GM12864 (cell line): ENCODE data around the gene DIP2C.

Experiments
- DNase-seq: peaks from one replicate; pipeline ENCODE4 v3.0.0-alpha.2; 2011; ENCODE audit warnings: low read depth
- H3K4me3 ChIP-seq: 2 replicates; pipeline ENCODE4 v1.5.1; 2011; ENCODE audit warnings: mild to moderate bottlenecking, low read depth, low read length, control low read depth
- CTCF ChIP-seq: IDR thresholded peaks from 2 replicates; pipeline ENCODE4 v1.5.1; 2011; ENCODE audit warnings: low read depth, mild to moderate bottlenecking, moderate library complexity, low read length, control low read depth, inconsistent platforms; ENCODE audit errors: missing control alignments

DIP2C gene

DNA sequence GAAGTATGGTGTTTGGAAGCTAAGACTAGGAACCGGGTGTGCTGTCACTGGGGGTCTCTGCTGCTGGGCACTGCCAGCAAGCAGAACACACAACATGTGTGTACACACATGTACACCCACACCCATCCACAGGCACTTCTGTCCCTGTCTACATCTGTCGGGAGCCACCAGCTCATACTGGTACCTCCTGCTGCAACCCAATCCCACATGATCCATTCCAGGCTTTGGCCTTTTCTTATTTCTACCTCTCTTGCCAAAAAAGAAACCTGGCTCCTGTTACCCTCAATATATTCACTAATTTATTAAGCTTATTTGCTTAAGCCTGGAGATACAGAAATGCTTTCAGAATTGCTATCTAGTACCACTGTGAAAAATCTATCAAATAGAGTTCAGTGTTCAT lies 246.0 kb downstream of the DIP2C start:
- DNase-seq: no peak
- no peak for TF ChIP-seq CTCF
- H3K4me3 ChIP-seq: no peak overlapping the region

DNA sequence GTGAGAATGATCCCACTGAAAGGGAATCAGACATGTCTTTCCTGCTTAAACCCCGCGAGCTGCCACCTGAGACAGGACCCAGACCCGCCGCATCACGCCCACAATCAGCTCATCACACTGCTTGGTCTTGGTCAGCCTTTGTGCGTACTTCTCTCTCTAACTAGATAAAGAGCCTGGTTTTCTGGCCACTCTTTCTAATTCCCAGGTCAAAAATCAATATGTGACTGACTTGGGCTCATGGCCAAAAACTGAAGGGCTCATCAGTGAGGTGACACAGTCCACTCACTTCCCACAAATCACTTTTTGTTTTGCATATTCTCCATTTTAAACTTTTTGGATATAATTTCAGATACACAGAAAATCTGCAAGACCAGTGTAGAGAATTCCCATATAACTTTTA lies 247.3 kb downstream of the DIP2C start:
- no peak overlapping the region for H3K4me3 ChIP-seq
- DNase-seq: no peak
- TF ChIP-seq CTCF: no peak

GRCh38 chr10:441659-442058 lies 247.8 kb downstream of the DIP2C start:
- no peak for DNase-seq
- no peak overlapping the region for H3K4me3 ChIP-seq

DNA sequence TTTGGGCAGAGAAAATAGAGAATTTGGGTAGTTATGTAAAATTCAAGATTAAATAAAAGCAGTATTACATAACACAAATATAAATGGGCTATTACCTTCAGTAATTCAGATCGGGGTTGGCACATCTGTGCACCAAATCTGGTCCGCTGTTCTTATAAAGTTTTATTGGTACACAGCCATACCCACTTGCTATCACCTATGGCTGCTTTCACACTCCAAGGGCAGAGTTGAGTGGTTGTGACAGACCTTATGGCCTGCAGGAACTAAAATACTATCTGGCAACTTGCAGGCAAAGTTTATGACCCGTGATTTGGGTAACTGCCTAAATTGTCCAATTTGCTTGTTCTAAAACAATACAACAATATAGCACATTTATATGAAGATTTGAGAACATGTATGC lies 249.3 kb downstream of the DIP2C start:
- no peak overlapping the region for H3K4me3 ChIP-seq

More at GRCh38 chr10:441659-442058, 247.8 kb downstream of the DIP2C start:
- TF ChIP-seq CTCF: no peak

DNA sequence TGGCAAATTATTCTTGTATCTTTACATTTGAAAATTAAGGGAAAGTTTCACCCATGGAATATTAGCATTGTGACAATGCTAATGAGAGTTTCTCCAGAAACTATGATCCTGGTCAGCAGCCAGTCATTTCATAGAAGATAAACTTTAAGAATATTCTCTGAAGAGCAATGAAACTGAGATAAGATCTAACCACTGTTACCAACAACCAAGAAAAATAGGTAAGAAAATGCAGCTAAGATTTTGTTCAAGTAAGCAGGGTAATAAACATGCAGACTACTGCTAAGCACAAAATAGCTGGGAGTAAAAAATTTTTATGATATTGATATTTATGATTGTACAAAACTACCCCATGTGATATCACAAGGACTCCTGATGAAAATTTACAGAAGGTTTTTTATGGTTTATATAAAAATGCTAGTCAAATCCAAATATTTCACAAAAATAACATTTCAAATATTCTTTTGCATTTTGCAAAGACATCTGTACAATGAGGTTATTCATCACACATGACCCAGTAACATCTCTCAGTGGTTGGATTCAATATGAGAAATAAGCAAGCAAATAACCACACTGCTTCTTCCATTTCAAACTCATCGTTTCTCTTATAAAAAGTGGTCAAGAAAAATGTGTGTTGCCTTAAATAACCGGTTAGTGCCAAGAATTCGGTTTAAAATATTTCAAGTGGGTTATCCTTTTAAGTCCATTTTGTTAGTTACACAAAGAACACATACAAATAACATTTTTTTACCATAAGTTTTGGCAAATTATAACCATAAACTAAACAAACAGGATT lies 251.6 kb downstream of the DIP2C start:
- H3K4me3 ChIP-seq: no peak overlapping the region
- DNase-seq: no peak
- TF ChIP-seq CTCF: no peak

More for the DNA sequence above, 249.3 kb downstream of the DIP2C start:
- no peak for DNase-seq
- no peak for TF ChIP-seq CTCF

DNA sequence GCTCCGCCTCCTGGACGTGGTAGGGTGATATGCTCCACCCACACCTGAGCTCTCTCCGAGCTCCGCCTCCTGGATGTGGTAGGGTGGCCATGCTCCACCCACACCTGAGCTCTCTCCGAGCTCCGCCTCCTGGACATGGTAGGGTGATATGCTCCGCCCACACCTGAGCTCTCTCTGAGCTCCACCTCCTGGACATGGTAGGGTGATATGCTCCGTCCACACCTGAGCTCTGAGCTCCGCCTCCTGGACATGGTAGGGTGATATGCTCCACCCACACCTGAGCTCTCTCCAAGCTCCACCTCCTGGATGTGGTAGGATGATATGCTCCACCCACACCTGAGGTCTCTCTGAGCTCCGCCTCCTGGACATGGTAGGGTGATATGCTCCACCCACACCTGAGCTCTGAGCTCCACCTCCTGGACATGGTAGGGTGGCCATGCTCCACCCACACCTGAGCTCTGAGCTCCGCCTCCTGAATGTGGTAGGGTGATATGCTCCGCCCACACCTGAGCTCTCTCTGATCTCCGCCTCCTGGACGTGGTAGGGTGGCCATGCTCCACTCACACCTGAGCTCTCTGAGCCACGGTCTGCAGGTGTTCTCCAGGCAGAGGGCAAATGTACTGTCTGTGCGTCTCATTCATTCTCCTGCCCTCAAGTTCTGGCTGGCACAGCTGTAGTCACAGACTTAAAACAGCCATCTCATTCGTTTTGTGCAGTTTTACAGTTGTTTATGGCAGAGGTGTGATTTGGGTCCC lies 252.4 kb downstream of the DIP2C start:
- no peak for TF ChIP-seq CTCF

More for the DNA sequence above, 252.4 kb downstream of the DIP2C start:
- DNase-seq: no peak
- H3K4me3 ChIP-seq: no peak overlapping the region
